Measurements from ENCODE around the gene LBHD2. TPM values are rescaled to one million over a fixed set of nuclear protein-coding genes. Genes with fewer than 3 reads are reported as not detected.

Gene LBHD2
- total and polyA plus RNA-seq, 2 of the 13 experiments (the other 11 are each of a cell fraction or from before 2014, with no cell fraction given), result 0.67 to 1.00 TPM

GRCh38 chr14:103084021-103084919 is at the start of gene LBHD2 (continued):
- TF ChIP-seq EP300 (IDR thresholded peaks at IDR 0.05; ENCODE audit: low read depth in 2 of 2, low read length in 2 of 2) (no peak), EP300 (CRISPR knock-in tag; IDR thresholded peaks at IDR 0.05; ENCODE audit: borderline replicate concordance) (no peak), ARID4A (CRISPR knock-in tag; IDR thresholded peaks at IDR 0.05; ENCODE audit: borderline replicate concordance) (no peak), ZSCAN25 (CRISPR knock-in tag; IDR thresholded peaks at IDR 0.05) (0 out of 2 replicates have a peak, but pooled peaks have one; percentile 32), POLR2AphosphoS2 (IDR thresholded peaks at IDR 0.05; ENCODE audit: low read depth, low read length) (no peak), ZNF430 (CRISPR knock-in tag; IDR thresholded peaks at IDR 0.05) (no peak), AHR (CRISPR knock-in tag; IDR thresholded peaks at IDR 0.05) (no peak), POLR2G (IDR thresholded peaks at IDR 0.05; ENCODE audit: low read depth, low read length) (no peak), MEIS2 (CRISPR knock-in tag; IDR thresholded peaks at IDR 0.05) (no peak), ZNF879 (CRISPR knock-in tag; IDR thresholded peaks at IDR 0.05) (no peak), PHF21A (CRISPR knock-in tag; IDR thresholded peaks at IDR 0.05) (no peak), MTF1 (CRISPR knock-in tag; IDR thresholded peaks at IDR 0.05) (no peak), NFYB (CRISPR knock-in tag; IDR thresholded peaks at IDR 0.05) (no peak), RFXAP (CRISPR knock-in tag; IDR thresholded peaks at IDR 0.05; ENCODE audit: borderline replicate concordance) (no peak), ATAD3A (CRISPR knock-in tag; IDR thresholded peaks at IDR 0.05) (no peak), NONO (IDR thresholded peaks at IDR 0.05) (no peak), NONO (CRISPR knock-in tag; conservative IDR thresholded peaks at IDR 0.05) (no peak), GATAD2A (CRISPR knock-in tag; IDR thresholded peaks at IDR 0.05) (no peak), ZNF687 (CRISPR knock-in tag; IDR thresholded peaks at IDR 0.05) (peak; percentile 61), ZNF382 (CRISPR knock-in tag; IDR thresholded peaks at IDR 0.05; ENCODE audit: borderline replicate concordance) (no peak), ZNF333 (CRISPR knock-in tag; IDR thresholded peaks at IDR 0.05; ENCODE audit: borderline replicate concordance) (no peak), MAFF (IDR thresholded peaks at IDR 0.05; ENCODE audit: low read depth, low read length) (no peak)
- TF ChIP-seq, protein P1, sequence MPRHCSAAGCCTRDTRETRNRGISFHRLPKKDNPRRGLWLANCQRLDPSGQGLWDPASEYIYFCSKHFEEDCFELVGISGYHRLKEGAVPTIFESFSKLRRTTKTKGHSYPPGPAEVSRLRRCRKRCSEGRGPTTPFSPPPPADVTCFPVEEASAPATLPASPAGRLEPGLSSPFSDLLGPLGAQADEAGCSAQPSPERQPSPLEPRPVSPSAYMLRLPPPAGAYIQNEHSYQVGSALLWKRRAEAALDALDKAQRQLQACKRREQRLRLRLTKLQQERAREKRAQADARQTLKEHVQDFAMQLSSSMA (CRISPR knock-in tag; IDR thresholded peaks at IDR 0.05), result no peak
